HEK293 (cell line): ENCODE results near the gene STARD4.

Experiments used
- CTCF ChIA-PET: fragments of 350-600 bp; formaldehyde crosslinking; extraction: SDS; loops from one replicate; lab custom pipeline; 2021; ENCODE audit warnings: antibody characterized with exemption; lab: Yijun Ruan, JAX
- POLR2A ChIA-PET: fragments of 300-600 bp; formaldehyde crosslinking; extraction: SDS; loops from one replicate; lab custom pipeline; 2020; ENCODE audit warnings: antibody characterized with exemption, inconsistent platforms; lab: Yijun Ruan, JAX
- H3K27ac ChIP-seq: fragments of 200-500 bp; sonication (Bioruptor generic); 2 replicates; pipeline ENCODE4 v1.5.1; 2014; ENCODE audit warnings: low read depth, low read length, control low read depth, inconsistent platforms; ENCODE audit errors: extremely low read depth
- H3K36me3 ChIP-seq, 2 experiments: fragments of 200-500 bp in 1 of 2; sonication (Bioruptor generic) in 1 of 2; 1 replicate in 1 of 2; 2 replicates in 1 of 2; pipeline ENCODE4 v1.5.1; 2014 to 2017; ENCODE audit warnings: inconsistent platforms in 2 of 2, low read length in 2 of 2; ENCODE audit not compliant: control insufficient read depth in 2 of 2, insufficient read depth in 1 of 2
- H3K4me1 ChIP-seq: fragments of 200-500 bp; sonication (Bioruptor generic); 2 replicates; pipeline ENCODE4 v1.5.1; 2014; ENCODE audit warnings: mild to moderate bottlenecking, low read length, inconsistent platforms; ENCODE audit not compliant: control insufficient read depth, insufficient read depth
- H3K4me3 ChIP-seq: 2 replicates; pipeline ENCODE4 v1.5.1; 2011; ENCODE audit warnings: low read depth, mild to moderate bottlenecking, control low read depth, low read length, moderate library complexity
- H3K9me3 ChIP-seq: fragments of 200-500 bp; sonication (Bioruptor generic); 2 replicates; pipeline ENCODE4 v1.5.1; 2014; ENCODE audit warnings: low read depth, low read length, inconsistent platforms; ENCODE audit not compliant: control insufficient read depth, insufficient read depth
- BCL11B ChIP-seq: fragments of 450-650 bp; formaldehyde crosslinking; IDR thresholded peaks from 2 replicates; pipeline ENCODE4 v1.5.1; 2016; ENCODE audit warnings: low read depth, missing biosample characterization, missing genetic modification characterization
- GLIS2 ChIP-seq: fragments of 450-650 bp; formaldehyde crosslinking; IDR thresholded peaks from 2 replicates; pipeline ENCODE4 v1.5.1; 2016; ENCODE audit warnings: missing biosample characterization, missing genetic modification characterization
- HOXD13 ChIP-seq: sonication (generic); formaldehyde crosslinking; IDR thresholded peaks from 2 replicates; pipeline ENCODE4 v1.8.0; 2022; ENCODE audit warnings: missing genetic modification reagents, borderline replicate concordance
- PRDM1 ChIP-seq: fragments of 450-650 bp; formaldehyde crosslinking; IDR thresholded peaks from 2 replicates; pipeline ENCODE4; 2016; ENCODE audit warnings: missing biosample characterization, missing genetic modification characterization
- ZNF132 ChIP-seq: fragments of 450-650 bp; formaldehyde crosslinking; IDR thresholded peaks from 2 replicates; pipeline ENCODE4 v1.5.1; 2017; ENCODE audit warnings: missing biosample characterization, missing genetic modification characterization, borderline replicate concordance
- ZNF19 ChIP-seq: fragments of 450-650 bp; formaldehyde crosslinking; IDR thresholded peaks from 2 replicates; pipeline ENCODE4; 2016; ENCODE audit warnings: missing biosample characterization, missing genetic modification characterization, low read depth
- ZNF23 ChIP-seq: fragments of 450-650 bp; formaldehyde crosslinking; IDR thresholded peaks from 2 replicates; pipeline ENCODE4 v1.5.1; 2016; ENCODE audit warnings: missing biosample characterization, missing genetic modification characterization, borderline replicate concordance
- ZNF24 ChIP-seq: fragments of 450-650 bp; formaldehyde crosslinking; IDR thresholded peaks from 2 replicates; pipeline ENCODE4 v1.5.1; 2016; ENCODE audit warnings: missing biosample characterization, missing genetic modification characterization
- ZNF274 ChIP-seq, 2 experiments: fragments of 200-500 bp in 1 of 2; fragments of 450-650 bp in 1 of 2; sonication (Bioruptor generic) in 1 of 2; formaldehyde crosslinking in 1 of 2; IDR thresholded peaks; 2 replicates each; pipeline versions ENCODE4 v1.5.1 to v1.6.1; 2014 to 2016; ENCODE audit warnings: borderline replicate concordance in 1 of 2, inconsistent platforms in 1 of 2, low read length in 1 of 2, missing biosample characterization in 1 of 2, missing genetic modification characterization in 1 of 2
- ZNF302 ChIP-seq: fragments of 450-650 bp; formaldehyde crosslinking; IDR thresholded peaks from 2 replicates; pipeline ENCODE4 v1.5.1; 2016; ENCODE audit warnings: missing biosample characterization, missing genetic modification characterization, low read depth
- ZNF335 ChIP-seq: fragments of 450-650 bp; formaldehyde crosslinking; conservative IDR thresholded peaks from 2 replicates; pipeline ENCODE4 v1.5.1; 2016; ENCODE audit warnings: missing biosample characterization, missing genetic modification characterization
- ZNF560 ChIP-seq: fragments of 450-650 bp; formaldehyde crosslinking; IDR thresholded peaks from 2 replicates; pipeline ENCODE4 v1.5.1; 2017; ENCODE audit warnings: missing biosample characterization, missing genetic modification characterization, borderline replicate concordance
- ZNF596 ChIP-seq: fragments of 450-650 bp; IDR thresholded peaks from 2 replicates; pipeline ENCODE4 v1.5.0; 2018; ENCODE audit warnings: missing biosample characterization, mild to moderate bottlenecking, missing genetic modification characterization, moderate library complexity
- ZNF600 ChIP-seq: fragments of 450-650 bp; formaldehyde crosslinking; IDR thresholded peaks from 2 replicates; pipeline ENCODE4 v1.5.1; 2016; ENCODE audit warnings: missing biosample characterization, missing genetic modification characterization
- ZNF76 ChIP-seq: fragments of 450-650 bp; formaldehyde crosslinking; IDR thresholded peaks from 2 replicates; pipeline ENCODE4; 2016; ENCODE audit warnings: low read depth, missing biosample characterization, missing genetic modification characterization, borderline replicate concordance
- ZXDB ChIP-seq: fragments of 450-650 bp; formaldehyde crosslinking; IDR thresholded peaks from 2 replicates; pipeline ENCODE4 v1.5.1; 2016; ENCODE audit warnings: missing biosample characterization, missing genetic modification characterization
- TF ChIP-seq, protein P1 (sequence below): fragments of 450-650 bp; formaldehyde crosslinking; IDR thresholded peaks from 2 replicates; pipeline ENCODE4 v1.5.1; 2017; ENCODE audit warnings: missing biosample characterization, missing genetic modification characterization
- TF ChIP-seq, protein P2 (sequence below): fragments of 450-650 bp; formaldehyde crosslinking; IDR thresholded peaks from 2 replicates; pipeline ENCODE4 v1.5.1; 2017; ENCODE audit warnings: missing biosample characterization, missing genetic modification characterization
- TF ChIP-seq, protein P3 (sequence below): fragments of 450-650 bp; formaldehyde crosslinking; IDR thresholded peaks from 2 replicates; pipeline ENCODE4 v1.5.1; 2016; ENCODE audit warnings: missing biosample characterization, missing genetic modification characterization
- TF ChIP-seq, protein P4 (sequence below): fragments of 450-650 bp; formaldehyde crosslinking; optimal IDR thresholded peaks from 2 replicates; pipeline ENCODE3; 2016; ENCODE audit warnings: missing biosample characterization, mild to moderate bottlenecking, missing genetic modification characterization

The STARD4 gene

DNA sequence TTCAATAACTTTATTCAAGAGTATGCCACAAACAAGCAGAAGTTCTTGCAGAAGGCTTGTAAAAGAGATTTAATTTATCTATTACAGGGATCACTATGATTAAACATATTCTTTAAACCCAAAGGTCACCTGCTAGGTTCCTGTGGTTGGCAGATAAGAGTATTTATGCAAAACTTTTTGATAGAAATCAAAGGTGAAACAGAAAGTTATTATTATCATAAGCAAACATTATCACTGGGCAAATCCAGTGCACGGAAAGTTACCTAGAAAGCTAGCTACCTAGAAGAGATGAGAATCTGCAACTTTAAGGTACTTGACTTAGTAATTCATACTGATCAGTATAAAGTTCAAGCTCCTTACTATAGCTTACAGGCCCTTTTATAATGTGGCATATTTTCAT is 3.2 kb downstream of the STARD4 start:
- no peak overlapping the region for H3K27ac ChIP-seq
- H3K4me1 ChIP-seq = peaks cover 22% of the 10 kb centered on the region
- H3K4me3 ChIP-seq = no peak overlapping the region
- ChIA-PET POLR2A (no interaction called here), CTCF (no interaction called here)
- peaks cover 0 to 4% of the 10 kb centered on the region in 2 experiments; a peak in 1 of 3 replicates for H3K36me3 ChIP-seq
- no peaks in the 10 kb centered on the region for H3K9me3 ChIP-seq
- TF ChIP-seq ZNF302 (tag by site-specific recombination) (no peak), PRDM1 (tag by site-specific recombination) (peak; percentile 57)
- TF ChIP-seq, protein P1, sequence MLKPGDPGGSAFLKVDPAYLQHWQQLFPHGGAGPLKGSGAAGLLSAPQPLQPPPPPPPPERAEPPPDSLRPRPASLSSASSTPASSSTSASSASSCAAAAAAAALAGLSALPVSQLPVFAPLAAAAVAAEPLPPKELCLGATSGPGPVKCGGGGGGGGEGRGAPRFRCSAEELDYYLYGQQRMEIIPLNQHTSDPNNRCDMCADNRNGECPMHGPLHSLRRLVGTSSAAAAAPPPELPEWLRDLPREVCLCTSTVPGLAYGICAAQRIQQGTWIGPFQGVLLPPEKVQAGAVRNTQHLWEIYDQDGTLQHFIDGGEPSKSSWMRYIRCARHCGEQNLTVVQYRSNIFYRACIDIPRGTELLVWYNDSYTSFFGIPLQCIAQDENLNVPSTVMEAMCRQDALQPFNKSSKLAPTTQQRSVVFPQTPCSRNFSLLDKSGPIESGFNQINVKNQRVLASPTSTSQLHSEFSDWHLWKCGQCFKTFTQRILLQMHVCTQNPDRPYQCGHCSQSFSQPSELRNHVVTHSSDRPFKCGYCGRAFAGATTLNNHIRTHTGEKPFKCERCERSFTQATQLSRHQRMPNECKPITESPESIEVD (tag by site-specific recombination) = peak; percentile 43; the same call in 1 of the 2 replicates

DNA sequence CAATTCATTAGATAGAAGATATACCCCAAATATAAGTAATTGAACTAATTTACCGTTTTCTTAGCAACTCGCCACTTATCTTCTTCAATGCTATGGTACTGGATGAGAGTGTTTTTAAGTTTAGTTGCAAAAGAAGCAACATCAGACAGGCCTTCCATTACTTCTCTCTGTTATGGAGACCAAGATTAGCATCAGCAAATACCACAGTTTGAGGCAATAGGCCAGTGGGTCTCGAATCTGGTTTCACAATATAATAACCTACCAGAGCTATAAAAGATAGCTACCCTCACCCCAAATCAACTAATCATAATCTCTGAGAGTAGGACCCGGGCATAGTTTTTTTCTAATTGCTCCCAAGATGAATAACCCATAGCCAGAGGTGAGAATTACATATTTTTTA is 5.1 kb downstream of the STARD4 start:
- TF ChIP-seq ZNF596 (tag by site-specific recombination) (no peak), BCL11B (tag by site-specific recombination) (no peak), ZNF76 (tag by site-specific recombination) (no peak), ZNF335 (tag by site-specific recombination) (no peak), ZXDB (tag by site-specific recombination) (no peak), ZNF274 (IDR thresholded peaks at IDR 0.05; ENCODE audit: low read length) (no peak), ZNF274 (tag by site-specific recombination; IDR thresholded peaks at IDR 0.05; ENCODE audit: borderline replicate concordance) (no peak), HOXD13 (CRISPR knock-in tag) (no peak), ZNF560 (no peak), ZNF132 (tag by site-specific recombination) (no peak), GLIS2 (tag by site-specific recombination) (no peak), ZNF600 (tag by site-specific recombination) (no peak), ZNF23 (tag by site-specific recombination) (no peak), ZNF24 (no peak), ZNF19 (tag by site-specific recombination) (no peak)
- TF ChIP-seq, protein P2, sequence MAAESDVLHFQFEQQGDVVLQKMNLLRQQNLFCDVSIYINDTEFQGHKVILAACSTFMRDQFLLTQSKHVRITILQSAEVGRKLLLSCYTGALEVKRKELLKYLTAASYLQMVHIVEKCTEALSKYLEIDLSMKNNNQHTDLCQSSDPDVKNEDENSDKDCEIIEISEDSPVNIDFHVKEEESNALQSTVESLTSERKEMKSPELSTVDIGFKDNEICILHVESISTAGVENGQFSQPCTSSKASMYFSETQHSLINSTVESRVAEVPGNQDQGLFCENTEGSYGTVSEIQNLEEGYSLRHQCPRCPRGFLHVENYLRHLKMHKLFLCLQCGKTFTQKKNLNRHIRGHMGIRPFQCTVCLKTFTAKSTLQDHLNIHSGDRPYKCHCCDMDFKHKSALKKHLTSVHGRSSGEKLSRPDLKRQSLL (tag by site-specific recombination) = no peak
- TF ChIP-seq, protein P3, sequence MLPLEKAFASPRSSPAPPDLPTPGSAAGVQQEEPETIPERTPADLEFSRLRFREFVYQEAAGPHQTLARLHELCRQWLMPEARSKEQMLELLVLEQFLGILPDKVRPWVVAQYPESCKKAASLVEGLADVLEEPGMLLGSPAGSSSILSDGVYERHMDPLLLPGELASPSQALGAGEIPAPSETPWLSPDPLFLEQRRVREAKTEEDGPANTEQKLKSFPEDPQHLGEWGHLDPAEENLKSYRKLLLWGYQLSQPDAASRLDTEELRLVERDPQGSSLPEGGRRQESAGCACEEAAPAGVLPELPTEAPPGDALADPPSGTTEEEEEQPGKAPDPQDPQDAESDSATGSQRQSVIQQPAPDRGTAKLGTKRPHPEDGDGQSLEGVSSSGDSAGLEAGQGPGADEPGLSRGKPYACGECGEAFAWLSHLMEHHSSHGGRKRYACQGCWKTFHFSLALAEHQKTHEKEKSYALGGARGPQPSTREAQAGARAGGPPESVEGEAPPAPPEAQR (tag by site-specific recombination) = no peak
- TF ChIP-seq, protein P4, sequence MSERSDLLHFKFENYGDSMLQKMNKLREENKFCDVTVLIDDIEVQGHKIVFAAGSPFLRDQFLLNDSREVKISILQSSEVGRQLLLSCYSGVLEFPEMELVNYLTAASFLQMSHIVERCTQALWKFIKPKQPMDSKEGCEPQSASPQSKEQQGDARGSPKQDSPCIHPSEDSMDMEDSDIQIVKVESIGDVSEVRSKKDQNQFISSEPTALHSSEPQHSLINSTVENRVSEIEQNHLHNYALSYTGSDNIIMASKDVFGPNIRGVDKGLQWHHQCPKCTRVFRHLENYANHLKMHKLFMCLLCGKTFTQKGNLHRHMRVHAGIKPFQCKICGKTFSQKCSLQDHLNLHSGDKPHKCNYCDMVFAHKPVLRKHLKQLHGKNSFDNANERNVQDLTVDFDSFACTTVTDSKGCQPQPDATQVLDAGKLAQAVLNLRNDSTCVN = no peak
- TF ChIP-seq, all 188 proteins: peak for 0
- peaks cover 13% of the 10 kb centered on the region; the same call in 1 of the 2 replicates for H3K4me1 ChIP-seq
- no peak overlapping the region for H3K27ac ChIP-seq
- H3K36me3 ChIP-seq = peaks cover 0 to 4% of the 10 kb centered on the region in 2 experiments; a peak in 1 of 3 replicates
- H3K4me3 ChIP-seq = no peak overlapping the region
- ChIA-PET POLR2A (no interaction called here), CTCF (interaction anchor here (0.6 kb wide), 2 partner anchors 347 to 637 kb away, joined by 3 read pairs; no protein-coding TSS in a partner anchor)
- H3K9me3 ChIP-seq = no peaks in the 10 kb centered on the region
